Glutamatergic neuron (in vitro differentiated cells): ENCODE measurements around the gene CENPB. TPM values are rescaled to one million over a fixed set of nuclear protein-coding genes. Genes with fewer than 3 reads are reported as not detected.
A peak's percentile ranks its signal among the peaks of the same experiment; 100 is the strongest.

ENCODE experiments used
- DNase-seq: peaks from one replicate; pipeline ENCODE4 v3.0.0; 2022
- H3K27ac Mint-ChIP-seq: one replicate; pipeline ENCODE4 v1.8.0; 2020; ENCODE audit warnings: mild to moderate bottlenecking, mixed read lengths, inconsistent platforms; ENCODE audit not compliant: unreplicated experiment
- H3K27me3 Mint-ChIP-seq: one replicate; pipeline ENCODE4 v1.8.0; 2020; ENCODE audit warnings: mild to moderate bottlenecking, moderate library complexity, mixed read lengths, inconsistent platforms; ENCODE audit not compliant: unreplicated experiment
- H3K36me3 Mint-ChIP-seq: one replicate; pipeline ENCODE4 v1.8.0; 2020; ENCODE audit warnings: mild to moderate bottlenecking, mixed read lengths, inconsistent platforms; ENCODE audit not compliant: unreplicated experiment
- H3K4me1 Mint-ChIP-seq: one replicate; pipeline ENCODE4 v1.8.0; 2020; ENCODE audit warnings: mild to moderate bottlenecking, low read depth, mixed read lengths, inconsistent platforms; ENCODE audit not compliant: unreplicated experiment
- H3K4me3 Mint-ChIP-seq: one replicate; pipeline ENCODE4 v1.8.0; 2020; ENCODE audit warnings: mild to moderate bottlenecking, mixed read lengths, inconsistent platforms; ENCODE audit not compliant: unreplicated experiment
- H3K9me3 Mint-ChIP-seq: one replicate; pipeline ENCODE4 v1.8.0; 2020; ENCODE audit warnings: mild to moderate bottlenecking, moderate library complexity, mixed read lengths, inconsistent platforms; ENCODE audit not compliant: unreplicated experiment
- total RNA-seq: library from RNA; stranded (reverse); fragmentation: NEBNext Ultra II Directional; extraction: Animal tissue kit (Norgen Biotek cat#: 25700); gene quantifications from one replicate; pipeline ENCODE4 v1.2.1, GENCODE V29; 2021; ENCODE audit not compliant: unreplicated experiment
- TF ChIP-seq, protein P1 (sequence below): fragments of 200-600 bp; sonication (generic); IDR thresholded peaks from one replicate; pipeline ENCODE4 v1.5.0; 2021; ENCODE audit not compliant: partially characterized antibody, unreplicated experiment

Gene CENPB
- total RNA-seq, 1 donor from 2014 or later: 47.1 TPM

GRCh38 chr20:3765171-3765882 lies 21.2 kb downstream of the CENPB start:
- Mint-ChIP-seq H3K4me1 (peaks cover 28% of the 10 kb centered on the region), H3K27ac (no peak overlapping the region), H3K36me3 (no peaks in the 10 kb centered on the region), H3K9me3 (peaks cover 4% of the 10 kb centered on the region), H3K4me3 (peak overlapping the region; percentile 88), H3K27me3 (peaks cover 3% of the 10 kb centered on the region)
- DNase-seq: no peak
- TF ChIP-seq, protein P1, sequence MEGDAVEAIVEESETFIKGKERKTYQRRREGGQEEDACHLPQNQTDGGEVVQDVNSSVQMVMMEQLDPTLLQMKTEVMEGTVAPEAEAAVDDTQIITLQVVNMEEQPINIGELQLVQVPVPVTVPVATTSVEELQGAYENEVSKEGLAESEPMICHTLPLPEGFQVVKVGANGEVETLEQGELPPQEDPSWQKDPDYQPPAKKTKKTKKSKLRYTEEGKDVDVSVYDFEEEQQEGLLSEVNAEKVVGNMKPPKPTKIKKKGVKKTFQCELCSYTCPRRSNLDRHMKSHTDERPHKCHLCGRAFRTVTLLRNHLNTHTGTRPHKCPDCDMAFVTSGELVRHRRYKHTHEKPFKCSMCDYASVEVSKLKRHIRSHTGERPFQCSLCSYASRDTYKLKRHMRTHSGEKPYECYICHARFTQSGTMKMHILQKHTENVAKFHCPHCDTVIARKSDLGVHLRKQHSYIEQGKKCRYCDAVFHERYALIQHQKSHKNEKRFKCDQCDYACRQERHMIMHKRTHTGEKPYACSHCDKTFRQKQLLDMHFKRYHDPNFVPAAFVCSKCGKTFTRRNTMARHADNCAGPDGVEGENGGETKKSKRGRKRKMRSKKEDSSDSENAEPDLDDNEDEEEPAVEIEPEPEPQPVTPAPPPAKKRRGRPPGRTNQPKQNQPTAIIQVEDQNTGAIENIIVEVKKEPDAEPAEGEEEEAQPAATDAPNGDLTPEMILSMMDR: no peak

GRCh38 chr20:3764659-3765058 lies 21.9 kb downstream of the CENPB start:
- DNase-seq: no peak
- TF ChIP-seq, protein P1: no peak
- Mint-ChIP-seq H3K36me3 (no peaks in the 10 kb centered on the region), H3K4me3 (peak overlapping the region; percentile 46), H3K27me3 (peaks cover 3% of the 10 kb centered on the region), H3K9me3 (peaks cover 5% of the 10 kb centered on the region), H3K27ac (peak overlapping the region; percentile 24), H3K4me1 (peaks cover 28% of the 10 kb centered on the region)

DNA sequence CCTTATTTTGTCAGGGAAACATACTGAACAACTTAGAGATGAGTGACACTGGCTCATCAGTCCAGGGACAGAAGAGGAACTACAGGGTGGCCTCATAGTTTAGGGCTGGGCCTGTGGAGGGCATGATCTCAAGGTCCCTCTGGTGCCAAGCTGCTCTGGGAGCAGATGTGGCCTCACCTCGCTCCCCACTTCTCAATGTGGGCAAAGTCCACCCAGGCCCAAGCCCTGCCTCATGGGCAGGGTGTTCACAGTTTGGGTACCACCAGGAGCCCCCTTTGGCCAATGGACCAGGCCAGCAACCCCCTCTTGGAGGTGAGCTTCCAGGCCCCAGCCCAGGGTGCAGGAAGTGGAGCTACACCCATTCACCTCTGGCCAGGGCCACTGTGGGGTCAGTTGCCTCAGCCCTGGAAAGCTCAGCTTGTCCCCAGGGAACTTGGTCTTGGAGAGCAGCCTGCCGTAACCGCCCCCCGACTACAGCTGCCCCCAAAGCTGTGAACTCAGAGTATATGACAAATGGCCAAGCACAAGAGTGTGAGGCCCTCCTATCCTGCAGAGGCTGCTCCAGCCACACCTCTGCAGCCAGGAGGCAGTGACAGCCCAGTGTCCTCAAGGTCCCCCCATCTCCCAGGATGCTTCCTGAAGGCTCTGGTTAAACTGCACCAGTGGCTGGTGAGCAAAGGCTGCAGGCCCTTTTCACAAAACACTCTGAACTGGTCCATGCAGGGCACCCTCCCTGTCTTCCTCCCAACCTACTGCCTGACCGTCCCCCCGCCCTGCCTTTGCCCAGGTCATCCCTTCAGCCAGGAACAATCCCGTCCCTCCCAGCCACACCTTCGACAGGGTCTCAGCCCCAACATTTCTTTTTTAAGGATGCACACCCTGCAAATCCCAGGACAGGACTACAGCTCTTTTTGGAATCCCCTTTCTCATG lies 22.6 kb downstream of the CENPB start:
- Mint-ChIP-seq H3K27ac (peak overlapping the region; percentile 24), H3K4me3 (peak overlapping the region; percentile 46), H3K27me3 (peaks cover 3% of the 10 kb centered on the region), H3K36me3 (no peaks in the 10 kb centered on the region), H3K4me1 (peaks cover 26% of the 10 kb centered on the region), H3K9me3 (peaks cover 3% of the 10 kb centered on the region)
- TF ChIP-seq, protein P1: no peak
- DNase-seq: no peak

- Mint-ChIP-seq H3K27ac (no peak overlapping the region), H3K27me3 (peaks cover 3% of the 10 kb centered on the region), H3K9me3 (peaks cover 5% of the 10 kb centered on the region), H3K4me3 (no peak overlapping the region), H3K4me1 (peaks cover 17% of the 10 kb centered on the region), H3K36me3 (peaks cover 4% of the 10 kb centered on the region)
- DNase-seq: no peak
- TF ChIP-seq, protein P1: no peak
Measured at GRCh38 chr20:3760655-3761348, 25.7 kb downstream of the CENPB start.
